GM06990 (cell line): ENCODE measurements around the gene CDC42SE2.

Experiments
- DNase-seq: peaks from one replicate; pipeline ENCODE4 v3.0.0-alpha.2; 2011; ENCODE audit not compliant: insufficient read length; ENCODE audit errors: extremely low read depth
- H3K27me3 ChIP-seq: replicated peaks from 2 replicates; pipeline ENCODE4 v1.6.0; 2011; ENCODE audit warnings: low read length; ENCODE audit not compliant: control insufficient read depth, insufficient read depth
- H3K36me3 ChIP-seq: 2 replicates; pipeline ENCODE4 v1.5.1; 2011; ENCODE audit warnings: low read length; ENCODE audit not compliant: control insufficient read depth, insufficient read depth
- H3K4me3 ChIP-seq: replicated peaks from 2 replicates; pipeline ENCODE4 v1.5.1; 2011; ENCODE audit warnings: low read depth, mild to moderate bottlenecking, control low read depth, low read length
- TF ChIP-seq, protein P1 (sequence below): IDR thresholded peaks from 2 replicates; pipeline ENCODE4 v1.5.1; 2011; ENCODE audit warnings: low read length, control low read depth, mild to moderate bottlenecking, inconsistent platforms; ENCODE audit not compliant: insufficient read depth, poor library complexity, severe bottlenecking

CDC42SE2 gene

DNA sequence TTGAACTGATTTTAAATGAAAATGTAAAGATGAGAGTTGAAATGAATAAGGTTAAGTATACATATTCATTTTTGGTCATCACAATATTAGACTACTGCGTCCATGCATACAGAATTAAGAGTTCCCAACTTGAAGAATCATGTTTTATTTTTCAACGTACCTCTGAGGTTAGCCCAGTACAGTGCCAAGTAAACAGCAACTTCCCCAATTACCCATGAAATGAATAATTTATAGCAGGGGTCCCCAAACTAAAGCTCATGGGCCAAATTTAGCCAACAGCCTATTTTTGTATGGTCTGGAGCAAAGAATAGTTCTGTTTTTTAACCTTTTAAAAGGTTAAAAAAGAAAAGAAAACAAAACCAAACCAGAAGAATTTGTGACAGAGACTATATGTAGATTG, 167.9 kb downstream of the CDC42SE2 start:
- H3K36me3 ChIP-seq: peaks cover 15% of the 10 kb centered on the region
- H3K27me3 ChIP-seq: no peaks in the 10 kb centered on the region
- TF ChIP-seq, protein P1, sequence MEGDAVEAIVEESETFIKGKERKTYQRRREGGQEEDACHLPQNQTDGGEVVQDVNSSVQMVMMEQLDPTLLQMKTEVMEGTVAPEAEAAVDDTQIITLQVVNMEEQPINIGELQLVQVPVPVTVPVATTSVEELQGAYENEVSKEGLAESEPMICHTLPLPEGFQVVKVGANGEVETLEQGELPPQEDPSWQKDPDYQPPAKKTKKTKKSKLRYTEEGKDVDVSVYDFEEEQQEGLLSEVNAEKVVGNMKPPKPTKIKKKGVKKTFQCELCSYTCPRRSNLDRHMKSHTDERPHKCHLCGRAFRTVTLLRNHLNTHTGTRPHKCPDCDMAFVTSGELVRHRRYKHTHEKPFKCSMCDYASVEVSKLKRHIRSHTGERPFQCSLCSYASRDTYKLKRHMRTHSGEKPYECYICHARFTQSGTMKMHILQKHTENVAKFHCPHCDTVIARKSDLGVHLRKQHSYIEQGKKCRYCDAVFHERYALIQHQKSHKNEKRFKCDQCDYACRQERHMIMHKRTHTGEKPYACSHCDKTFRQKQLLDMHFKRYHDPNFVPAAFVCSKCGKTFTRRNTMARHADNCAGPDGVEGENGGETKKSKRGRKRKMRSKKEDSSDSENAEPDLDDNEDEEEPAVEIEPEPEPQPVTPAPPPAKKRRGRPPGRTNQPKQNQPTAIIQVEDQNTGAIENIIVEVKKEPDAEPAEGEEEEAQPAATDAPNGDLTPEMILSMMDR: no peak
- no peak overlapping the region for H3K4me3 ChIP-seq
- no peak for DNase-seq

DNA sequence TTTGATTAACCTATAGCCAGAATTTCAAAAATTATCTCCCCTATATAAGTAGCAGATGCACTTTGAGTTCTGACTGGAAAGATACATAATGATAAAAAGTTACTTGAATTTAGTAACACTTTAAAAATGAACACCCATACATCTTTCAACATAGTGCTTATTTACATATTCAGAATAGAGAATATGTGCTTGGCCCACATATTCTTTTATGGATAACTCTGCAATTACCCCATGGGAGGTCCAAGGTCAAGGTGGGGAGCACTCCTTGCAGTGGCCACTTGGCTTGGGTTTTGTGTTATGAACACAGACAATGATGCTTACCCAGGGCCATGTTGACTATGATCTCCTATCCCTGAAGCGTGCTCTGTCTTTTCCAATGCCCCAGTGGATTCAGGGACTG, 169.3 kb downstream of the CDC42SE2 start:
- no peaks in the 10 kb centered on the region for H3K27me3 ChIP-seq
- DNase-seq: no peak
- peaks cover 16% of the 10 kb centered on the region for H3K36me3 ChIP-seq
- H3K4me3 ChIP-seq: no peak overlapping the region
- TF ChIP-seq, protein P1: no peak

DNA sequence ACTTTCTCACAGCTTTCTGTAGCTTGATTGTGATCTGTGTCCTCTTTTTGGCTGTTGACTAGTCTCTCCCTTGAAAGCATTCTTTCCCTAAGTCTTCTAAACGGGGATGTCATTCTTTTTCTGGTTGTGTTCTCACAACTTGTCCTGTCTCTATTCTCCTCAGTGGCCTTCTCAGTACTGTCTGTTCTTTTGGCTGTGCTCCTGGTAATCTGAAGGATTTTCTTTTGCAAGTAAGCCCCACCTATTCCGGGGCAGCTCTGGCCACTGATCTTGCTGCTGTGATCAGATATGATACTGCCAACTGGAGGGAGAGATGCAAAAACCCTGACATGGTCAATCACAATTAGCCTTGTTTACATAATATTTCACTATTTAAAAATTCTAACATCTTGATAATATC, 172.2 kb downstream of the CDC42SE2 start:
- Histone ChIP-seq H3K4me3 (no peak overlapping the region), H3K36me3 (peaks cover 13% of the 10 kb centered on the region), H3K27me3 (no peaks in the 10 kb centered on the region)
- TF ChIP-seq, protein P1: no peak
- no peak for DNase-seq

DNA sequence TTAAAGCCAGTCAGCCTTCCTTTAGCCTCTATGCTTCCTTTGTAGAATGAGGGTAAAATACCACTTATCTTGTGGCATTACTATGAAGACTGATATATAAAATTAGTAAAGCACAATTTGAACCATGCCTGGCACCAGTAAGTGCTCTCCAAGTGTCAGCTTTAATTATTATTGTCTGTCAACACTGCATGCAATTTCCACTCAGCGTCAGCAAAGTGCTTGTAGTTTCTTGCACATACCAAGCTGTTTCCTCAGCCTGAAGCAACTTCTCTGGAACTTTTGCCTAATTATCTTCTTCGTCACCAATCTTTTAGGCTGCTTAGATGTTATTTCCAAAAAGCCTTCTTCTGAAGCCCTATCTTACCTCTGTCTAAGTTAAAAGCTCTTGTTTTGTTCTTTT, 177.3 kb downstream of the CDC42SE2 start:
- H3K36me3 ChIP-seq: peaks cover 11% of the 10 kb centered on the region
- no peaks in the 10 kb centered on the region for H3K27me3 ChIP-seq
- DNase-seq: no peak
- TF ChIP-seq, protein P1: no peak
- H3K4me3 ChIP-seq: no peak overlapping the region
